AG20443 (cell line): ENCODE measurements around the gene PRTN3.
"Not testable (repeated sequence)": the region's sequence is repeated elsewhere in the genome, so short reads cannot be mapped to it uniquely, and the experiment has no call there.

ENCODE experiments used
- DNase-seq: peaks from one replicate; pipeline ENCODE4 v3.0.0; 2012; ENCODE audit warnings: low spot score, mixed read lengths

Gene PRTN3

GRCh38 chr19:845707-846521 is 5.1 kb downstream of the PRTN3 start:
- DNase-seq, result no peak

DNA sequence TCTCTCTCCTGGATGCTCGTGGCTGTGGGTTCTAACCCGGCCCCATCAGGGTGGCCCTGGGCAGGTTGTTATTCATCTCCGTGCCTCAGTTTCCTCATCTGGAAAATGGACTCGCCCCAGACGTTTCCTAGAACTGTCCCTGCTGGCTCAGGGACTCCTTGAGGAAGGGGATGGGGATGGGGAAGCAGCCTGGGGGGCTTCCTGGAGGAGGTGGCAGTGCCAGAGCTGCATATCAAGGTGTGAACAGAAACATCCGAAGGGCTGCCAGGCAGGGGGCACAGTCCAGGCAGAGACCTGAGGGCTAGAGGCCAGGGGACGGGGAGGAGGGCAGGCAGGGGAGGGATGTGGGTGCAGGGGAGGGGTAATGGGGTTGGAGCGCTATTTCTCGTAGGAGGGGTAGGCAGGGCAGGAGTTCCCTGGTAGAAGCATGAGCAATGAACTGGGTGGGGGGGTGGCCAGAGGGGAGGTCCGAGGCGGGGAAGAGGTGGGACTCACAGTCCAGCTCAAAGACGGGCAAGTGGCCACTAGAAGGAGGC is 7.7 kb downstream of the PRTN3 start:
- DNase-seq, result no peak

DNA sequence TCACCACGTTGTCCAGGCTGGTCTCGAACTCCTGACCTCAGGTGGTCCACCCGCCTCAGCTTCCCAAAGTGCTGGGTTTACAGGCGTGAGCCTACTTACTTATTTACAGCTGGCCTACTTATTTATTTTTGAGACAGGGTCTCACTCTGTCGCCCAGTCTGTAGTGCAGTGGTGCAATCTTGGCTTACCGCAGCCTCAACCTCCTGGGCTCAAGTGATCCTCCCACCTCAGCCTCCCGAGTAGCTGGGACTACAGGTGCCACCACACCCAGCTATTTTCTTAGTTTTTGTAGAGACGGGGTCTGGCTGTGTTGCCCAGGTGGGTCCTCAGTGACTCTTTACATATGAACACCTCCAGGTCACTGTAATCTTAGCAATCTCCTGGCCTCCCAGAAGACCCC is 8.4 kb downstream of the PRTN3 start:
- not testable (repeated sequence) for DNase-seq

DNA sequence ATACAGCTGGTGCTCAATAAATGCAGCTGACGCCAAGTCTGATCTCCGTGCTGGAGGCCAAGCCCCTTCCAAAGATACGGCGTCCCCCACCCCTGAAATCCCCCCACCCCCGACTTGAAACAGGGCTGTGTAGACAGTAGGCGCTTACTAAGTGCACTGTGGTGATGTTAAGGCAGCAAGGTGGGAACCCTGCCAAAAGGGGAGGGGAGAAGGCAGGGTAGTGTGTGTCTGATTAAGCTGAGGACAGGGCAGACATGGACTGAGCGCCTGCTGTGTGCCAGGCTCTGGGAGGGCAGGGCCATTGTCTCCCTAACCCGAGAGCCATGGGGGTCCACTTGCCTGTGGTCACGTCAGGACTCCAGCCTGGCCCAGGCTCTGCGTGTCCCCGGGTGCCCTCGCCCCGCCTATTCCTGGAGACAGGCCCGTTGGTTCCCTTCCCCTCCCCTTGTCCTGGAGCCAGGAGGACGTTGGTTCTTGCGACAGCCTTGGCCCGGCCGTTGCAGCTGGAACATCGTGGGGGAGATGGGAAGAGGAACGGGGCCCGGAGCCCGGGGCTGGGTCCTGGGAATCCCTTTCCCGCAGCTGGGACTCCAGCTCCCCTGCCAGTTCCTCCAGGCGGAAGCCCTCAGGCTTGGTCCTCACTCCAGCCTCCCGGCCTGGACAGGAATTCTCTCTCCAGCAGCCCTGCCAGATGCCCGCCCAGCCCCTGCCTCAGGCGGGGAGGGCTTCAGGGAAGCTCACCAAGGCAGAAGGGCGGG is 9.6 kb downstream of the PRTN3 start:
- peak; percentile 95 for DNase-seq

DNA sequence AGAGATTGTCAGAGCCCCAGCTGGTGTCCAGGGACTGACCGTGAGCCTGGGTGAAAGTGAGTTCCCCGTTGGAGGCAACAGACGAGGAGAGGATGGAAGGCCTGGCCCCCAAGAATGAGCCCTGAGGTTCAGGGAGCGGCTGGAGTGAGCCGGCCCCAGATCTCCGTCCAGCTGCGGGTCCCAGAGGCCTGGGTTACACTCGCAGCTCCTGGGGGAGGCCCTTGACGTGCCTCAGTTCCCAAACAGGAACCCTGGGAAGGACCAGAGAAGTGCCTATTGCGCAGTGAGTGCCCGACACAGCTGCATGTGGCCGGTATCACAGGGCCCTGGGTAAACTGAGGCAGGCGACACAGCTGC is 10.2 kb downstream of the PRTN3 start:
- DNase-seq, result no peak

- DNase-seq, result no peak
Observed at GRCh38 chr19:852136-853013, 11.6 kb downstream of the PRTN3 start, which contains the start of gene ELANE. Gene ELANE, plus strand, starts transcription at chr19:852303. Its CDS starts 26 bp downstream, at chr19:852329.

- no peak for DNase-seq
Observed at GRCh38 chr19:853014-853585, 12.3 kb downstream of the PRTN3 start.

GRCh38 chr19:853614-854220 is 12.9 kb downstream of the PRTN3 start:
- not testable (repeated sequence) for DNase-seq

DNA sequence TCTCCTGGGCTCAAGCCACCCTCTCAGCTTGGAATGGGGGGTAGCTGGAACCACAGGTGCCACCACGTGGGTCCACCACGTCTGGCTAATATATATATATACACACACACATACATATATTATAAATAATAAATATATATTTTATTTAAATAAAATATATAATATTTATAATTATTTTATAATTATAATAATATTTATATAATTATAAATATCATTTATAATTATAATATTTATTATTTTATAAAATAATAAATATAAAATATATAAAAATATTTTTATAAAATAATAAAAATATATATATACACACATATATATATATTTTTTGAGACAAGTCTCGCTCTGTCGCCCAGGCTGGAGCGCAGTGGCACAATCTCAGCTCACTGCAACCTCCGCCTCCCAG is 13.8 kb downstream of the PRTN3 start:
- DNase-seq, result no peak

DNA sequence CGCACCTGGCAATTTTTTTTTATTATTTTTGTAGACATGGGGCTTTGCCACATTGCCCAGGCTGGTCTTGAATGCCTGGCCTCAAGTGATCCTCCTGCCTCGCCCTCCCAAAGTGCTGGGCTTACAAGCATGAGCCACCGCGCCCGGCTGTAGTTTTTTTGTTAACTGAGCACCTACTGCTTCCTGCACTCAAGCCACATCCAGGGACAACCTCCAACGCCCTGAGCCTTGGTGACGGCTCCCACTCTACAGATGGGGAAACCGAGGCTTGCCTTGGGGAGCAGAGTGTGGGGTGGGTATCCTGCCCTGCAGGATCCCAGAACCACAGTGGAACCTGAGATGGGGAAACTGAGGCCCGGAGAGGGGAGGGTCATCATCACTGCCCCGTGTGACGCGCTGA is 14.3 kb downstream of the PRTN3 start:
- DNase-seq, result no peak

DNA sequence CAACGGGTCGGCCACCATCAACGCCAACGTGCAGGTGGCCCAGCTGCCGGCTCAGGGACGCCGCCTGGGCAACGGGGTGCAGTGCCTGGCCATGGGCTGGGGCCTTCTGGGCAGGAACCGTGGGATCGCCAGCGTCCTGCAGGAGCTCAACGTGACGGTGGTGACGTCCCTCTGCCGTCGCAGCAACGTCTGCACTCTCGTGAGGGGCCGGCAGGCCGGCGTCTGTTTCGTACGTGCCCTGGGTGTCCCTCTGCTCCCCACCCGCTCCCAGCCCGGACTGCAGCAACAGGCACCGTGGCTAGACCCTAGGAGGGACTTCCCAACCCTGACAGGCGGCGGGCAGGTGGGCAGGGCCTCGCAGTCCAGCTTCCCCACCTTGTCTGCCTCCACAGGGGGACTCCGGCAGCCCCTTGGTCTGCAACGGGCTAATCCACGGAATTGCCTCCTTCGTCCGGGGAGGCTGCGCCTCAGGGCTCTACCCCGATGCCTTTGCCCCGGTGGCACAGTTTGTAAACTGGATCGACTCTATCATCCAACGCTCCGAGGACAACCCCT is 14.8 kb downstream of the PRTN3 start:
- no peak for DNase-seq

DNA sequence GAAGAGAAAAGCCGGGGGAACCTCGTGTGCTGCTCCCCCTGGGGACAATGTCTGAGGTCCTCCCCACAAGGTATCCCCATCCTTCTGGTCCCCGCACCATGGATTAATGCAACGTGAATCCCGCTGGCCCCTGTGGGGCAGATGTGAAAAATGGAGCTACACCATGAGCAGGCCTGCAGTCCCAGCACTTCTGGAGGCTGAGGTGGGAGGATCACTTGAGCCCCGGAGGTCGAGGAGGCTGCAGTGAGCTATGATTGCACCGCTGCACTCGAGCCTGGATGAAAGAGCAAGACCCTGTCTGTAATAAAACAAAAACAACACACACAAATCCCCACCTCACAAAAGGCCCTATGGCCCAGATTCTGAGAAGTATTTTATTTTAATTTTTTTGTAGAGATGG is 17.5 kb downstream of the PRTN3 start:
- no peak for DNase-seq

- peak; percentile 47 for DNase-seq
Observed at GRCh38 chr19:858868-859843, 18.4 kb downstream of the PRTN3 start, which contains the start of gene CFD. Gene CFD, plus strand, starts transcription at chr19:859664. Its CDS starts 26 bp downstream, at chr19:859690.

GRCh38 chr19:861141-861755 is 20.4 kb downstream of the PRTN3 start:
- DNase-seq, result no peak

DNA sequence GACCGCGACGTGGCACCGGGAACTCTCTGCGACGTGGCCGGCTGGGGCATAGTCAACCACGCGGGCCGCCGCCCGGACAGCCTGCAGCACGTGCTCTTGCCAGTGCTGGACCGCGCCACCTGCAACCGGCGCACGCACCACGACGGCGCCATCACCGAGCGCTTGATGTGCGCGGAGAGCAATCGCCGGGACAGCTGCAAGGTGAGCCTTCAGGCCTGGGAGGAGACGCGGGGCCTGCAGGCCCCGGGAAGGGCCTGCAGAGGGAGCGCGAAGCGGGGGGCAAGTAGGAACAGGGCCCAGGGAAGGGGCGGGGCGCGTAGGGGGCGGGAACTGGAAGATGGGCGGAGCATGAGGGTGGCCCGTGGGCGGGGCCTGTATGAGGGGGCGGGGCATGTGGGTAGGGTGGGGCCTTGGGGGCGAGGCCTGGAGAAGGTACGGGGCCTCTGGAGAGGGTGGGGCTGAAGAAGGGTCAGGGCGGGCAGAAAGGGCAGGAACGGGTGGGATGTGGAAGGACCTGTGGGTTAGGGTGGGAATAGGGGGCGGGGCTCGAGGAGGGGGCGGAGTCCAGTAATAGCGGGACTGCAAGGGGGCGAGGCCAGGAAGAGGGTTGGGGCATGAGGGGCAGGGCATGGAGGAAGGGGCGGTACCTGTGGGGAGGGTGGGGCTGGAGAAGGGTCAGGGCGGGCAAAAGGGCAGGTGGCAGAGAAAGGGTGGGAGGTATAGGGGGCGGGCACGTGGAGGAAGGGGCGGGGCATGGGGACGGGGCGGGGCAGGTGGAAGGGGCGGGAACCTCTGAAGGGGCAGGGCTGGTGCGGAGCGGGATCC is 21.2 kb downstream of the PRTN3 start:
- peak; percentile 70 for DNase-seq

DNA sequence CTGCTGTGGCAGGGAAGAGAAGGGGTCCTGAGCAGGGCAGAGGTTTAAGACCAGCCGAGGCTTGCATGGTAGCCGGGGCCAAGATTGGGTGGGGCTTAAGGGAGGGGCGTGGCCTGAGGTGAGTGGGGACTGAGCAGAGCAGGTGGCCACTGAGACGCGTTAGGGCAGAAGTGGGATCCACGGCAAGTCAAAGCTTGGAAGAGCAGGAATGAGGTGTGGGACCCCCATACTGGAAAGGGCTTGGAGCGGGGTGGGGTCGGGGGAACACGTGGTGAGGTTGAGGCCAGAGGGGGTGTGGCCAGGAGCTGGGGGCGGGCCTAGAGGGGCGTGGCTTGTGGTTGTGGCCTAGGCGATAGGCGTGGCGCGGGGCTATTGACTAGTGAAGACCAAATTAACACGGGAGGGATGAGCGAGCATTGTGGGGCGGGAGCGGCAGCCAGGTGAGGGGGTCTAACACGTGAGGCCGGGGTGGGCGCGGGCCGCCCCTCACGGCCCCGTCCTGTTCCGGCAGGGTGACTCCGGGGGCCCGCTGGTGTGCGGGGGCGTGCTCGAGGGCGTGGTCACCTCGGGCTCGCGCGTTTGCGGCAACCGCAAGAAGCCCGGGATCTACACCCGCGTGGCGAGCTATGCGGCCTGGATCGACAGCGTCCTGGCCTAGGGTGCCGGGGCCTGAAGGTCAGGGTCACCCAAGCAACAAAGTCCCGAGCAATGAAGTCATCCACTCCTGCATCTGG is 21.9 kb downstream of the PRTN3 start:
- DNase-seq, result peak; percentile 41

DNA sequence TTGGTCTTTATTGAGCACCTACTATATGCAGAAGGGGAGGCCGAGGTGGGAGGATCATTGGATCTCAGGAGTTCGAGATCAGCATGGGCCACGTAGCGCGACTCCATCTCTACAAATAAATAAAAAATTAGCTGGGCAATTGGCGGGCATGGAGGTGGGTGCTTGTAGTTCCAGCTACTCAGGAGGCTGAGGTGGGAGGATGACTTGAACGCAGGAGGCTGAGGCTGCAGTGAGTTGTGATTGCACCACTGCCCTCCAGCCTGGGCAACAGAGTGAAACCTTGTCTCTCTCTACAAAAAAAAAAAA is 22.5 kb downstream of the PRTN3 start:
- DNase-seq, result no peak

DNA sequence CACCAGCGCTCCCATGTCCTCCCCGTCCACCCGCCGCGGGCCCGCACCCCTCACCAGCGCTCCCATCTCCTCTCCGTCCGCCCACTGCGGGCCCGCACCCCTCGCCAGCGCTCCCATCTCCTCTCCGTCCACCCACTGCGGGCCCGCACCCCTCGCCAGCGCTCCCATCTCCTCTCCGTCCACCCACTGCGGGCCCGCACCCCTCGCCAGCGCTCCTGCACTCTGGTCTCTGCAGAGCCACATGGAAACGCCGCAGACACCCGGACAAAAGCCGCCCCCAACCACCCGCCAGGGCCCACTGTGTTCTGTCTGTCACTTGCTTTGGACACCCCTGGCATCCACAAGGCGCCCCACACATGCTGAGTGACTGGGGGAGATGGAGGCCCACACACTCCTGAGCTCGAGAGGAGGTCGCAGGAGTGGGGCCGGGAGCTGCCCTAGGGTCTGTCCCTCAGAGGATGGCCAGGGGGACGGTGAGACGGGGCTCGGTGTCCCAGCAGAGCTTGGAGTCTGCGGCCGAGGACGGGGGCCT is 26.0 kb downstream of the PRTN3 start:
- no peak for DNase-seq
